ENCODE results near the gene LY6G6D. TPM values are rescaled to one million over a fixed set of nuclear protein-coding genes. Genes with fewer than 3 reads are reported as not detected.

LY6G6D gene
- total RNA-seq, 3 donors from 2014 or later: 0.90 to 6.1 TPM; not detected in 1

GRCh38 chr6:31690231-31691077, 24.7 kb upstream of the LY6G6D start:
- intact Hi-C loops (cut with DNase I, micrococcal nuclease): no loop called here
- peaks cover 13% of the 10 kb centered on the region for H3K36me3 ChIP-seq (ENCODE audit: low read depth)
- ATAC-seq (peak; percentile 91), DNase-seq (peak in 1 of 3 donors; percentile 31)
- H3K4me3 ChIP-seq: no peak overlapping the region
- no peaks in the 10 kb centered on the region for H3K9me3 ChIP-seq
- no peaks in the 10 kb centered on the region for H3K4me1 ChIP-seq (ENCODE audit: low read depth)
- no peak for TF ChIP-seq CTCF (IDR thresholded peaks at IDR 0.05)

- Histone ChIP-seq H3K9me3 (no peaks in the 10 kb centered on the region), H3K4me3 (no peak overlapping the region), H3K4me1 (ENCODE audit: low read depth) (no peaks in the 10 kb centered on the region), H3K36me3 (ENCODE audit: low read depth) (peaks cover 13% of the 10 kb centered on the region)
- no peak for TF ChIP-seq CTCF (IDR thresholded peaks at IDR 0.05)
- ATAC-seq: no peak
- intact Hi-C loops (cut with DNase I, micrococcal nuclease): no loop called here
- DNase-seq: no peak
These were observed 24.1 kb upstream of the LY6G6D start for GRCh38 chr6:31691078-31691463.

- no peaks in the 10 kb centered on the region for H3K9me3 ChIP-seq
- no peak for DNase-seq
- peaks cover 11% of the 10 kb centered on the region for H3K36me3 ChIP-seq (ENCODE audit: low read depth)
- ATAC-seq: no peak
- TF ChIP-seq CTCF (IDR thresholded peaks at IDR 0.05): no peak
- intact Hi-C loops (cut with DNase I, micrococcal nuclease): no loop called here
- H3K4me3 ChIP-seq: no peak overlapping the region
- H3K4me1 ChIP-seq (ENCODE audit: low read depth): no peaks in the 10 kb centered on the region
These were observed 23.5 kb upstream of the LY6G6D start for GRCh38 chr6:31691564-31692108.

- intact Hi-C loops (cut with DNase I, micrococcal nuclease): no loop called here
- Histone ChIP-seq H3K9me3 (no peaks in the 10 kb centered on the region), H3K36me3 (ENCODE audit: low read depth) (peaks cover 7% of the 10 kb centered on the region), H3K4me1 (ENCODE audit: low read depth) (no peaks in the 10 kb centered on the region), H3K4me3 (no peak overlapping the region)
- ATAC-seq (no peak), DNase-seq (no peak)
- TF ChIP-seq CTCF (IDR thresholded peaks at IDR 0.05): no peak
These were observed 22.8 kb upstream of the LY6G6D start for GRCh38 chr6:31692353-31692752.

GRCh38 chr6:31692886-31693285, 22.3 kb upstream of the LY6G6D start:
- H3K9me3 ChIP-seq: no peaks in the 10 kb centered on the region
- no peak for TF ChIP-seq CTCF (IDR thresholded peaks at IDR 0.05)
- no peak overlapping the region for H3K4me3 ChIP-seq
- no peaks in the 10 kb centered on the region for H3K4me1 ChIP-seq (ENCODE audit: low read depth)
- peaks cover 6% of the 10 kb centered on the region for H3K36me3 ChIP-seq (ENCODE audit: low read depth)
- no peak for DNase-seq
- no peak for ATAC-seq
- intact Hi-C loops (cut with DNase I, micrococcal nuclease): no loop called here

Measured in mucosa of descending colon (tissue), 3 donors.